Measurements from ENCODE around the gene USP31.

Gene USP31

DNA sequence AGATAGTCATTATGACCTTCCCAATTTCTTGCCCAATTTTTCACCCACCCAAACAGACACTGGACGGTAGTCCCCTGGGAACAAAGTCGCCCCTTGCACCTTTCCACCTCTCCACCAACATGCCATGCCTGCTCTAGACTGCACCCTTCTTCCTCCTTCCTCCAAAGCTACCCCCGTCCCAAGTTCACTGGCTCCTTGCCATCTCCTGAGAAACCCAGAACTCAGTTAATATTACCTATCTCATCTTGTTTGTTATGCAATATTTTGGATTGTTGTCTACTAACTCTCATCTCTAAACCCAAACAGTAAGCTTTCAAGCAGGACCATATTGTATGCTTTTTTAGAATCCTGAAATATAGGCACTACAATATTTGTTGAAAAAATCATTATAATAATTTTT is 63.3 kb downstream of the USP31 start:
- DNase-seq, result no peak

DNA sequence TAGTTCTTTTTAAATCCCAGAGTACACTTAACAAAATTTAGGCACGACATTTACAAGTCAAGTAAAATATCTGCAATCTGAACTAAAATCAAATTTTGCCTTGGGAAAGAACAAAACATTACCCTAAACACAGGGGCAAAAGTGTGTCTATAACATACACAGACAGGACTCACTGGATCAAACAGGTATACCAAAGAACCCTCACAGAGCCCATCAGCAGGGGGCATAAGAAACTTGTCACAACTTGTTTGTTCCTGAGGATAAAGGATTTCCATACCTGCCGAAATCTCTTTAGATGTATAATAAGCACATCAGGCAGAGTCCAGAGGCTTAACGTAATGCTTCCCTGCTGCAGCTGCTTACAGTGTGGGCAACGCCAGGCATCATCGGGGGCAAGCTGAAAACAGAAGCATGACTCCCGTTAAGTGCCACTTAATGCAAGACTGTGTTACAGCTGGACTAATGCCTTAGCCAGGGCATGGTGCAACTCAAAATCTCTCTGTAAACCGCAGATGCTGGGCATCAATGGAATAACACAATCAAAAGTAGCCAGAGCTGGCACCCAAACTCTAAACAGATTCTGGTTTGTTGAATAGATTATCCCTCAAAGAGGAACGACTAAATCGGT is 67.0 kb downstream of the USP31 start:
- no peak for DNase-seq

DNA sequence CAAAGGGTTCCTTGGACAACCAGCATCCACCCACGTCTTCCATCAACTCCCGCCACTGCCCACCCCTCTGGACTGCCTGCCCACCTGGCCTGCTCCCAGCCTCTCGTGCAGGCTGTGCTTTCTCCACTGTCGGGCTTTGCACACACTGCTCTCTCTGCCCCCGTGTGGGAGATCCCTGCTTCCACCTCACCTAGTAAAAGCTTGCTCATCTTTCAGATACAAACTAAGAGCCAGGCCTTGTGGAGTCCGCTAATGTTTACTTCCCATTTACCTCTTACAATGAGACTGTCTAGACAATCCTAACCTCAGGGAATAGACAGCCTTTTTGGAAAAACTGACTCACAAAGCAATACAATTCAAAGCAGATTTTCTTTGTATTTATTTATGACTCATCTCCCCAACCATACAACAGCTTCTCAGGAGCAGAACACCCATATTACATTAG is 67.6 kb downstream of the USP31 start:
- DNase-seq, result no peak

DNA sequence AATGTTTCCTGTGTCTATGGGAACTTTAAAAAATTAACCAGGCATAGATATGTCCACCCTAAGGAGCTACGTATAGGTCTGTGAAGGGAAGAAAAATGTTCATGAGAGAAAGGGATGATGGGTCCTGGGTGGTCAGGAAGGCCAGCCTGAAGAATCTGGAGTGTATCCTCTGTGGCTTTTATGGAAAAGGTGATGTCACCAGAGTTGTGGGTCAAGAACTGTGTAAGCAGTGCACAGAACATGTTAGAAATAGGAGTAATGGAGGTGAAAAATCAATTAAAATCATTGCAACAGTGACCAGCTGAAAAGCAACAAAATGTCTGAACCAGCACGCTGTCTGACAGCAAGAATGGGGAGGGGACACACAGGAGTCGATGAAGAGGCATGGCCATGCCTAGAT is 68.5 kb downstream of the USP31 start:
- no peak for DNase-seq

DNA sequence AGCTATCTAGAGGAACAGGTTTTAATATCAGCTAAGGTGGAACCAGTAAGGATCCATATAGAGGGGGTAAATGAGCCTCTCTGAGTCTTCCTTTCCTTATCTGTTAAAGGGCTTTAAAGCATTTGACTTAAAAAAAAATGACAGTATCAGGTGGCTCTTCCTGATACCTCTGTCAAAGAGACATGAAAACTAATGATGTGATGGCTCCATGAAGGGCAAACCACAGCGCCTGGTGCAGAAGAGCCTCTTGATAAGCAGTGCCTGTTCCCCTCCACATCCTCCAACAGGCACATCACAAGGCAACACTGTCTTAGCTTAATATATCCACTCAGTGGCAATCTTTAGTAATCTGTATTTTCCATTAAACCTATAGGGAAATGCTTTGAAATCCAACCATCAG is 68.9 kb downstream of the USP31 start:
- DNase-seq, result no peak

DNA sequence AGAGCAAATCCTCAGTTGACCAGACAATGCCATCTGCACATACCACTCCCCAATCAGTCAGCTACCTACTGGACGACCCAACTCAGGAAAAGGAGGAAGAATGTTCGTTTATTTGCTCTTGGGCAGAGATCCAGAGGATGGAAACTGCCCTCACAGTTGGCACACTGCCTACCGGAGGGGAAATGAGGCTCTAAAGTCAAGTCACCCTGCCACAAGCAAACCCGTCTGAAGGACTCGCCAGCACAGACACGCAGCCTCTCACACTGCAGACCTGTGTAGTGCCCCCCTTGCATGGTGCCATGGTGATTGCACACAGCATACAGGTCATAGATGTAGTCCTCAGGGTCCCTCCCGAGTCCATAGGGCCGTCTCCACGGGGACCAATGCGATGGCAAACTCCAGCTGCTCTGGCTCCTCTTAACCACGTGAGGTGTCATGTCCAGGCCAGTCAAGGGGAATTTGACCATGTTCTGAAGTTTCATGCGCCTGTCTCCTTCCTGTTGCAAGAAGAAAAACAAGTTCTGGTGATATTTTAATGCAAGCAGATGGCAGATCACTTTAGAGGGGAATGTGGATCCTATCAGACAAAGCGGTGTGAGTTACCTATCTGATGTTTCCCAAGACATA is 69.5 kb downstream of the USP31 start:
- no peak for DNase-seq

DNA sequence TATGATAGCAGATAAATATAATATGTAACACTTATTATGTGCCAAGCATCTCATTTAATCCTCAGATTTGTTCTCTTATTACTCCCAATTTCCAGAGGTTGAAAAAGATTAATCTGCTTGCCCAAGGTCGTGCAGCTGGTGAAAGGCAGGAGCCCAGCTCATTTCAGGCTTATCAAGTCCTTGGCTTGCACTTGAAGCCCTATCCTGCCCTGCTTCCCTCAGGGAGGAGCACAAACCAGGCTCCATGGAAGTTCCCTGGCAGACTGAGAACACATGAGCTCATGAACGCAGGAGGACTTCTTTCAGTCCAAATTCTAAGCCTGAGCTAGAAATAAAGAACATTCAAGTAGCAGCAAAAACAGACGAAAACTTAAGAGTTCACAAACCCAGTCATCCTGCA is 74.8 kb downstream of the USP31 start:
- no peak for DNase-seq

DNA sequence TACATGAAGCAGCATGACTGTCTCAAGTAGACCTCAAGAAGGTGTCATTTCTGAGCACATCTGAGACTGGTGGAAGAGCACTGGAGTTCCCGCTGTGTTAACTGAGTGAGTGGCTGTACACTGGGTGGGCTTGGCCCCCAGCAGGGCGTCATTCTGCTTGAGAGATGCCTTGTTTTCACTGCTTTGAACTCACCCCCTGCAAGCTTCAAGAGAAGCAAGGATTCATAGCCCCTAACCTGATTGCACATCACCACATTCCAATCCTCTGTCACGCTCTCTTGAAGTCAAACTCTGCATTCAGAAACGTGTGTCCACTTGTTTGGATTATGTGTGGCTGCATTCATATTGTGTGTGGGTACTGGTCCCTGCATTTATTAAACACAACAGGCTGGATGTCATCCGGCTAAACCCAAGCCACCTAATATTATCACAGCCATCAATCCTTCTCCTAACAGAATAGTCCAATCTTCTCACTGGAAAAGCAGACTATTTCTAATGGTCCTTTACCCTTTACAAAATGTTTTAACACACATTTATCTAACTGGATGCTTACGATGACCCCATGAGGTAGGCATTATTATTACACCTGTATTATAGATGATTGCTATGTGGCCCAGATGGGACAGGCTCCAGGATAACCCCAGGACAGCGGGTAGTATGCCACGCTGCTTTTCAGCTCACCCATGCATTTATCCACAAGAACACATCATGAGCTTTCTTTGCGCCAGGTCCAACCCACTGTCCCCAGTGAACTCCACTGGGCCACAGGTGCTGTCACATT is 76.3 kb downstream of the USP31 start:
- no peak for DNase-seq

DNA sequence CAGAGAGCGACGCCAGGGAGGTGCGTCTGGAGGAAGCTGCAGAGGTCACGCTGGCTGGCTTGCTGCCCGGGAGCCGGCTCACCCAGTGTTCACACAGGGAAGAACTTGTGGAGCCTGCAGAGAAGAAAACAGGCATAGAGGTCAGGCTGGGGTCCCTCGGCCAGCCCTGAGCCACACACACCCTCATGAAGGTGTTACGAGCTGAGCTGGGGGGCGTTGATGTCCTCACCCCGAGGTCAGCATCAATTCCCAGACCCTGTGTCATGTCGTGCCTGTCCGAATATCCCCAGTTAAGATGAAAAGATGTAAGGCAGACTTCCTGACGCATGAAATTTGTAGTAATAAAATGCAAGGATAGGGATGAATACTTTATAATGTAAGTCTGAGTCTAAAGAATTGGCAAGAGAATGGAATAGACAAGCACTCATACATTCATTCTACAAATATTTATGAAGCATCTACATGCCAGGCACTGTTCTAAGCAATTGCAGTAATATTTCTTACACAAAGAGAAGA is 77.1 kb downstream of the USP31 start:
- DNase-seq, result no peak

DNA sequence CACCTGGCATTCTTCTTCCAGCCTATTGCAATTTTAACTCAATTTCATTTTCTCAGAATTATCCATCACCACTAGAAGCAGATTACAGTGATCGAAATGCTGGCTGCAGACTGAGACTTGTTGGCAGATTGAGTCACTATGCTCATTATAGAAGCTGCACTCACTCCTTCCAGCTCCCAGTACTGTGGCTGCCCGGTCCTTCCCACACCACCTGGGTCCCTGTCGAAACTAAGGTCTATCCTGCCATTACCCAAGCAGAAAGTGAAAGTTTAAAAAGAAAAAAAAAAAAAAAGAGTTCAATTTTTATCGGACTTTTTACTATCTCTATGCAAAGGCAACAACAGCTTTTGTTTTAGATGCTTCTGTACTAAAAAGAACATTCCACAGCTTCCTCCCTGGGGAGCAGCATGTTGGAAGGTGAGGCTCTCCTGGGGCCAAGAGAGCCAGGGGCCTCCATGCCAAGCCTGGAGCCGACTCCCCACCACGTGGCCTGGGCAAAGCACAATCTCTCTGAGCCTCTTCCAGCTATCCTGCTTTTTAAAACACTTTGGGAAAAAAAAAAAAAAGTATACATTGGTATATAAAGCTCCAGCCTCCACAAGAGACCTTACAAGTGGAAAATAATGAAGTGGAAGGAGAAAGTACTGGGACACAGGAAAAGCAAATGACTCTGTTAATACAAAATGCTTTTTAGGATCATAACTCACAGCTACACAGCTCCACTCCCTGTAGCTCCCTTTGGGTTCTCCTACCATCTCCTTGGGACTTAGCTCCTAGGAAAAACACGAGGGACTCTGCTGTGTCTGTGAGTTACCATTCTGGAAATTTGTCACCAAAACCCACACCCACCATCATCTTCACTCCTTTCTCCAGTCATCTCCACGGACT is 77.8 kb downstream of the USP31 start:
- no peak for DNase-seq

DNA sequence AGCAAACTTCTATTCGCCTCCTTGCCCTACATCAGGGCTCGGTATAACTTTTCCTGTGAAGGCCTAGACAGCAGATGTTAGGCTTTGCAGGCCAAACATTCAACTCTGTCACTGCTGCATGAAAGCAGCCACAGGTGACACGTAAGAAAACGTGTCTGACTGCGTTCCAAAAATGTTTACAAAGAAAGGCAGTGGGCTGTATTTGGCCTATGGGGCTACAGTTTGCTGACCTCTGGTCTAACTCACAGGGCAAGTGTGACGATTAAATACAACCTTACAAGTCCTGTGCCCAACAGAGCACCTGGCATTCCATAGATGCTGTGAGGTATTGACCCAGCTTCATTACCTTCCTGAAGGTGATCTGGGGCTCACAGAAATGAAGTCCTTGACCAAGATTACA is 79.4 kb downstream of the USP31 start:
- DNase-seq, result no peak

DNA sequence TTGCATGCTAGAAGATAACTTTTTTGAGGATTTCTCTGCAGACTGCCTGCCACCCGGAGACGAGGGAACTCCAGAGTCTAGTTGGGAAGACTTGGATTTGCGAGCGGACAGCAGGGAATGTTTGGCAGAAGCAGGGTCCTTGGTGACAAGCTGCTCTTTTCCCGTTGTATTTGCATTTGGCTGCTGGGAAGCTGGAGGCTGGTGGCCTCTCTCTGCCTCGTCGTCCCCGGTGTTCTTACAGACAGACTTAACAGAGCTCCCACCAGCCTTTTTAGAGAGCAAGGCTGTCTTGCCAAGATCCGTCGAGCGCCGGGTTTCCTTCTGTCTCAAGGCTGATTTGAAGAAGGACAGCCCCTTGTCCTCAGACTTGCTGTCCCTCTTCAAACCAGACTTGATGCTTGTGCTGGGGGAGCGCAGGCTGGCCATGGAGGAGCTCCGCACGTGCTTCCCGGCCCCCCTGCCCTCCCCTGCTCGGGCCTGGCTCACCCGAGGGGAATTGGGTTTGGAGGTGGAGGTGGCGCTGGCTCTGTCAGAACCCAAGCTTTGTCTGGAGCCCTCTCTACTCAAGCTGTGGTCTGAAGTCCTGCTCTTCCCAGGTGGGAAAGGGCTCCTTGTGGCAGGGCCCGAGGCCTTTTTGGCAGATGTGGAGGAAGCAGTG is 81.0 kb downstream of the USP31 start:
- no peak for DNase-seq

DNA sequence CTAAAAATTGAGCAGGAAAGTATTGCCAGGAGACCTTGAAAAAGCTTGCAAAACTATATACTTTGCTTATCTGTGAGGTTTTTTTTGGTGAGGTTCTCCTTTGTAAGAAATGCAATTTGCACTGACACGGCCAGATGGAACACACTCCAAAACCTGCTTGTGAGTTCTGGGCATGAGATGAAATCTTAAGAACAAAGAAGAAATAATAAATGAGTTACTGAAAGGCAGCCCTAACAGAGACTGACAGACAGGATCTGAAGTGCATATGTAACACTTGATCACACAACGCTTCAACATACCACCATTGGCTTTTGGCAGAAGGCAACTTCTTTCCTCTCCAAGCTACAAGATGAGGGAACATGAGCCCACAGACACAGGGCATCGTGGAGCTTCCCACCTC is 82.6 kb downstream of the USP31 start:
- no peak for DNase-seq

DNA sequence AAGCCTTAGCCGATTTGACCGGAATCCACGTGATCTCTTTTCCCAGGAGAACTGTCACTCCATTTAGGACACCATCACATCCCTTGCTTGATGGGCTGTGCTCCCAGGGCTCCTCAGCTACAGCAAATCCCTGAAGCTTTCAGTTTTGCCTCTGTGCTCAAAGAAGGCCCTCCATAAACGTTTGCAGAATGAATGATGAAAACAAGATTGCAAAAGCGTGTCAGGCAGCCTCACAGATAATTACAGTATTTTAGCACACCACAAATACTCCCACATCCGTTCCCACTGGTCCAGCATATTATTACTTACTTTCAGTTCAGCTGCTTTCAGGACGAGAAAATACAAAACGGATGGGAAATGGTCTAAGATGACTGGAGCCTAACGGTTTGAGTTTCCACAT is 84.6 kb downstream of the USP31 start:
- peak; percentile 36 for DNase-seq

DNA sequence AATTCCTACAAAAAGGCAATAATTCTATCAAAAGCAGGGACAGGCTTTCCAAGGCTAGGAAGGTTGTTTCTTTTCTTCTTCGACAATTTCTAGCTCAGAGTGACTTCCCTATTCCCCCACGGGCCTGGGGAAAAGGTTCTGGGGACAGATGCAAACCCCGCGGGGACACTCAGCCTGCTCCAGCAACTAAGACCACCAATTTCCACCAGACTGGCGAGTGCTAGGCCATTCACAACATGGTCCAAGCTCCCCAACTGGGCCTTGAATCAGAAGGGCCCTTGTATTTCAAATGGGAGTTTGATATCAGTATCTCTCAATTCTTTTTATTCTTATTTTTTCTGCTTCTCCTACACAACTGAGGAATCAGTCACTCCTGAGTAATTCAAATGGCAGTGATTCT is 86.7 kb downstream of the USP31 start:
- DNase-seq, result no peak

DNA sequence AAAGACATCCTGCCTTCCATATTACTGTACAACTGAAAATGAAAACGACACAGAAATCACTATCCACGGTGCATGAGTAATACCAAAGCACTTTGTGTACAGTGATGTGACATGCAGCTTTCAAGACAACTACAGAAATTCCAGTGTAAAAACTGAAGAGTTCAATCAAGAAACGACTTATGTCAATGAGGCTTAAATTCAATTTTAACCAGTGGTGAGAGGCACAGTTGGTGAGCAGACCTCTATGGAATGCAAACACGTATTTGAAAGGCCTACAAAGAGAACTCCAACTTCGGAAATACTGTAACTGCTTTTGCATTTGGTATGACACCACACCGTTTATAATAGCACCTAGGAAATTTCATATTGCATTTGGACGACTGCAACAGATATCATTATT is 87.6 kb downstream of the USP31 start:
- no peak for DNase-seq

DNA sequence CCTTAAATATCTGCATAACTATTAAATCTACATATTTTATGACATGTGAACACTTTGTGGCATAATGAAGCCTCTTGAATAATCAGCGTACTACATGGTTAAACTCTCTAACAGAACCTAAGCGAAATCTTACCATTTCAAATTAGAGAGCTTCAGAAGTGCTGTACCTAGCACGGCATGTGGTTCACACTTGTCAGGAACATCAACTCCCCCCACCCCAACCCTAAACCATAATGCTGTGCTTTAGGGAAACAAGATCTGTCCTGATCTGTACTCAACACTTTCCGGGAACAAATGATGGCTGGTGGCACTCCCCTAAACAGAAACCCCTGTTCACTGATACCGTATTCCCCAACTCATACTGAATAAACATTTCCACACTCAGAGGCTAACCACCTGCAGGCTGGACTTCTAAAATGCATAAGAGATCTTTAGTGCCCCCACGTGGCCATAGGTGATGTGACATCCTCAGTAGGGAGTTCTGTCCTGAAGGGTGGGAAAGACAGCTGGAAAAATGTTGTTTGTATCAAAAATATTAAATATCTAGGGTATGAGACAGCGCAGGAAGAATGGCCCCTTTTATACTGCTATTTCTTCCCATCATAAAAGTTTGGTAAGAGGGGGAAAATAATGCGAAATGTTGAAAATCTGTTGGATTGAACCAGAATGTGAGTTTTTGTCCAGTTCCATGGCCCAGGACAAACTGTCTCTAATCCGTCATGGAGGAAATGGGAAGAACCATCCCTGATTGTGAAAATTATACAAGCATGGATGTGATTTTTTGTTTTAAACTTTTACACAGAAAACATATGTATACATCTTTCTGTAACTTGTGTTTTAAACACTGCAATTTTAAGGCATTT is 88.6 kb downstream of the USP31 start:
- peak; percentile 65 for DNase-seq

DNA sequence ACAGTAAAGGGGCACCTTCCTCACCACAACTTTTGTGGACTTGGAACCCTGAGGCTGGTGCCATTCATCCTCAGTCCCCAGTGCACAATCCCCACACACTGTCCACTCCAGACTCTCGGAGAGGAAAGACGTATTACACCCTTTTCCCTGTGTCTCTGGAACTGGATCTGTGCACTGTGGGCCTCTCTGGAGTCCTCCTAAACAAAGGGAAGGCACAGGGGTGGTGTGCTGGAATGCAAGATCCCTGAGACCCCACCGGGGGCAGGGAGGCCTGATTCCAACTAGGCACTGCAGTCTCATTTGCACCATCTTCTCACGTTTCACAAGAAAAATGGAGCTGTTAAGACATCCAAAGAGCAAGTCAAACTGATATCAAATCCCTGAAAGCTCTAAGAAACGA is 89.8 kb downstream of the USP31 start:
- DNase-seq, result no peak

DNA sequence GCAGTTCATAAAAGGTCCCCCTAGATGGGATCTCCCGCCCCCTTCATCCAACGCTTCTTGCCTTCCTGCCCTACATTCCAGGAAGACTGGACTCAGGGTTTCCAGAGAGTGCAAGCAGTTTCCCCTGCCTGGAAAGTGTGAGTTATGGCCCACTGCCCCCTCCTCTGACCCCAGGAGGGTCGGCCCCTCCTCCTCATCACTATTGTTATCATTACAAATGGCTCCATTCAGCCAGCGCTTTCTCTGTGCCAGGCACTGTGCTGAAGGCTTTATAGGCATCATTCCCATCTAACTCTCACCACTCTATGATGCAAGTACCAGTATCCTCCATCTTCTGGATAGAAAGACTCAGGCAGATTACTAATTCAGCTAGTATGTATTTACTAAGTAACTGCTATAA is 90.7 kb downstream of the USP31 start:
- no peak for DNase-seq

DNA sequence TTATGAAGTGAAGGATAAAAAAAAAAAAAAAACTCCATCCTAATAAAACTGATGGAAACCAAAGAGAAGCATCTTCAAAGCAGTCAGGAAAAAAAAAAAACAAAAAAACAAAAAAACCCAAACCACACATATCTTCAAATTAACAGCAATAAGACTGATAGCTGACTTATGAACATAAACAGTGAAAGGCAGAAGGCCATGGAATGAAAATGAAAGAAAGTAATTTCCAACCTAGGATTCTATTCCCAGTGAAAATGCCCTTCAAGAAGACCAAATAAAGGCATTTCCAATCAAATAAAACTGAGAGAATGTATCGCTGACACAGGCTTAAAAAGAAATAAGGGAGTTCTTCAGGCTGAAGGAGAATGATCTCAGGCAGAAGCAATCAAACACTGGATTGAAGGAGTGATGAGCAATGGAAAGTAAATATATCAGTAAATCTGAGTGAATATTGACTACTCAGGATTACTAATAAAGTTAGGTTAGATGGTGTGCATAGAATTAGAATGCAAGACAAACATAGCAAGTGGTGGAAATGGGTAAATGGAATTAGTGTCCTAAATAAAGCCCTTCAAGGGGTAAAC is 92.1 kb downstream of the USP31 start:
- DNase-seq, result no peak

DNA sequence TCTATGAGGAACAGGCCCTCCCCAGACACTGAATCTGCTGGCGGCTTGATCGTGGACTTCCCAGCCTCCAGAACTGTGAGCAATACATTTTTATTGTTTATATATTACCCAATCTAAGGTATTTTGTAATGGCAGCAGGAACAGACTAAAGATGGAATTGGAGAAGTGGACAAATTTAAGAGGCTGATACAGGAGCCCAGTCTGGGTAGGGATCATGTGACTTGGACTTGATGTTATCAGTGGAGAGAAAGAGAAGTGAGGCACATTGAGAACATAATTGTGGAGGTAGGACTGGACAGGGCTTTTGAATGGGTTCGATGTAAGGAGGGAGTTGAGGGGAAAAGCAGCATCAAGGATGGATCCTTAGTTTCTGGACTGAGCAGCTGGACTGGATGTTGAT is 93.8 kb downstream of the USP31 start:
- DNase-seq, result no peak
